ENCODE measurements around the gene HDDC3. TPM values are rescaled to one million over a fixed set of nuclear protein-coding genes. Genes with fewer than 3 reads are reported as not detected.
A peak's percentile ranks its signal among the peaks of the same experiment; 100 is the strongest.

HDDC3 gene
- total RNA-seq, 3 donors from 2014 or later (not counting 1 experiment from before 2014, with no cell fraction given) = 11.2 to 14.5 (median 12.1) TPM

DNA sequence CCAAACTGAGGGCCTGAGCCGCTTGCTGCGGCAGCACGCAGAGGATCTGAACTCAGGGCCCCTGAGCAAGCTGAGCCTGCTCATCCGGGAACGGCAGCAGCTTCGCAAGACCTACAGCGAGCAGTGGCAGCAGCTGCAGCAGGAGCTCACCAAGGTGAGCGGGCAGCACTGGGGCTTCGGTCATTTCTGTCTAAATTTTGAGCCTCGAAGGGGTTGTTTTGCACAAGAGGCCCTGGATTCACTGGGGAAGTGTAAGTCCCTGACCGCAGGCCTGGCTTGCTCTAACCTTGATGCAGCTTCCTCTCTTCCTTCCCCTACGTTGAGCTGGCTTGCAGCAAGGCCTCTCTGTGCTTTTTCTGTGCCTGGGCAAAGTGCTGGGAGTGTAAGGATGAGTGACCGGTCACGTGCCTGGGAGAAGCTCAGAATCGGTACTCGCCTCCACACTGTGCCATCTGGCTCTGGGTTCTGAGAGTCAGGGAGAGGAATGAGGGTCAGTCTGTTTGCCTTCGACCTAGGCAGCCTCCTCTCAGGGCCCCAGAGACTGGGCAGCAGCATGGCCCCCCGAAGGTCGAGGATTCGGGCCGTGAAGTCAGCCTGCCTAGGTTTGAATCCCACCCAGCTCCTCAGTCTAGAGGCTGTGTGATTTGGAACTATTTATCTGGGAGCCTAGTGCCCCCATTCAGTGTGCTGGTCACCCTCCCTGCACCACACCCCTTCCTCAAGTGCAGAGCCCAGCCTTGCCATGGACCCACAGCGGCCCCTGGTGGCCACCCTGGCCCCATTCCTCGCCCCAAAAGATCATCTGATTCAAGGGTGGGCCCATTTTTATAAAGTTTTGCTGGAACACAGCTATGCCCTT is 46.7 kb downstream of the HDDC3 start:
- H3K36me3 ChIP-seq (ENCODE audit: control insufficient read depth, insufficient read depth, low read length) = peaks cover 40% of the 10 kb centered on the region
- no peaks in the 10 kb centered on the region for H3K9me3 Mint-ChIP-seq

DNA sequence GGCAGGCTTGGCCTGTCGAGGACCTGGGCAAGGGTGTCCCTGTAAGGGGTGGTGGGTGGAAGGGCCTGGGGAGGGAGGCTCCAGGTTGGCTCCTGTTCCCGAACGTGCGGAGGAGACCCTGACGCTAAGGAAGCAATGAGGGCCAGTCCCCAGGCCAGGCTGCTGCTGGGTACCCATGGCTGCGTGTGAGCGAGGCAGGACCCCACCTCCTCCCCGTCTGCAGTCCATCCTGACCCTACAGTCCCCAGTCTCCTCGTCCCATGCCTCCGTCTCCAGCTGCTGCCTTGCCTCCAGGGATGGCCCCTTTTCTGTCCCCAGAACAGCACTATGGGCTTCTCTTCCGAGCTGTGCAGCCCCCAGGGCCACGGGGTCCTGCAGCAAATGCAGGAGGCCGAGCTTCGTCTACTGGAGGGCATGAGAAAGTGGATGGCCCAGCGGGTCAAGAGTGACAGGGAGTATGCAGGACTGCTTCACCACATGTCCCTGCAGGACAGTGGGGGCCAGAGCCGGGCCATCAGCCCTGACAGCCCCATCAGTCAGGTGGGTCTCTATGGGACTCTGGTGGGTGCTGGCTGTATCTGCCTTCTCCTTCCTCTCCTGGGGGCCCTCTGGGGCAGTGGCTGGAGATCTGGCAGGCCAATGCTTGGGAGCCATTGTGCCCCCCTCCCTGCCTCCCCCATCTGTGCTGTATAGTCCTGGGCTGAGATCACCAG is 47.5 kb downstream of the HDDC3 start:
- intact Hi-C loops (cut with micrococcal nuclease) = loop anchor here (1.0 to 5.0 kb wide), 3 partner anchors 68 to 565 kb away; no protein-coding TSS in a partner anchor
- TF ChIP-seq, protein P1, sequence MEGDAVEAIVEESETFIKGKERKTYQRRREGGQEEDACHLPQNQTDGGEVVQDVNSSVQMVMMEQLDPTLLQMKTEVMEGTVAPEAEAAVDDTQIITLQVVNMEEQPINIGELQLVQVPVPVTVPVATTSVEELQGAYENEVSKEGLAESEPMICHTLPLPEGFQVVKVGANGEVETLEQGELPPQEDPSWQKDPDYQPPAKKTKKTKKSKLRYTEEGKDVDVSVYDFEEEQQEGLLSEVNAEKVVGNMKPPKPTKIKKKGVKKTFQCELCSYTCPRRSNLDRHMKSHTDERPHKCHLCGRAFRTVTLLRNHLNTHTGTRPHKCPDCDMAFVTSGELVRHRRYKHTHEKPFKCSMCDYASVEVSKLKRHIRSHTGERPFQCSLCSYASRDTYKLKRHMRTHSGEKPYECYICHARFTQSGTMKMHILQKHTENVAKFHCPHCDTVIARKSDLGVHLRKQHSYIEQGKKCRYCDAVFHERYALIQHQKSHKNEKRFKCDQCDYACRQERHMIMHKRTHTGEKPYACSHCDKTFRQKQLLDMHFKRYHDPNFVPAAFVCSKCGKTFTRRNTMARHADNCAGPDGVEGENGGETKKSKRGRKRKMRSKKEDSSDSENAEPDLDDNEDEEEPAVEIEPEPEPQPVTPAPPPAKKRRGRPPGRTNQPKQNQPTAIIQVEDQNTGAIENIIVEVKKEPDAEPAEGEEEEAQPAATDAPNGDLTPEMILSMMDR (IDR thresholded peaks at IDR 0.05) = no peak
- Mint-ChIP-seq H3K27me3 (ENCODE audit: low read depth in 2 of 2) (no peaks in the 10 kb centered on the region), H3K36me3 (no peaks in the 10 kb centered on the region), H3K4me3 (peak overlapping the region; percentile 90), H3K4me1 (peaks cover 17 to 40% of the 10 kb centered on the region in 2 donors), H3K9me3 (no peaks in the 10 kb centered on the region), H3K27ac (peak overlapping the region; percentile 85 to 86)
- WGBS (ENCODE audit: insufficient coverage) = 26% methylated on average over 16 of the region's 16 CpGs
- Histone ChIP-seq H3K27ac (ENCODE audit: low read length) (peak overlapping the region; percentile 61), H3K4me1 (ENCODE audit: control insufficient read depth, insufficient read depth, low read length) (peaks cover 58% of the 10 kb centered on the region), H3K4me3 (ENCODE audit: low read length) (peak overlapping the region; percentile 52), H3K36me3 (ENCODE audit: control insufficient read depth, insufficient read depth, low read length) (peaks cover 42% of the 10 kb centered on the region), H3K9me3 (ENCODE audit: control insufficient read depth, insufficient read depth, low read length) (no peaks in the 10 kb centered on the region), H3K27me3 (ENCODE audit: control insufficient read depth, insufficient read depth, low read length) (no peaks in the 10 kb centered on the region)
- ATAC-seq (peak; percentile 5 to 14 (median 7)), DNase-seq (peak in 1 of 2 donors; percentile 29)

More for the DNA sequence above, 46.7 kb downstream of the HDDC3 start:
- peak; percentile 65 to 76 (median 65) for ATAC-seq
- Mint-ChIP-seq H3K36me3 (no peaks in the 10 kb centered on the region), H3K4me3 (peak overlapping the region; percentile 90), H3K27ac (peak overlapping the region; percentile 85 to 86), H3K27me3 (ENCODE audit: low read depth in 2 of 2) (no peaks in the 10 kb centered on the region), H3K4me1 (peaks cover 17 to 40% of the 10 kb centered on the region in 2 donors)
- WGBS (ENCODE audit: insufficient coverage) = 20% methylated on average over 23 of the region's 23 CpGs
- peak overlapping the region; percentile 61 for H3K27ac ChIP-seq (ENCODE audit: low read length)
- peak overlapping the region; percentile 52 for H3K4me3 ChIP-seq (ENCODE audit: low read length)
- TF ChIP-seq, protein P1 (IDR thresholded peaks at IDR 0.05) = peak; percentile 99
- intact Hi-C loops (cut with micrococcal nuclease) = loop anchor here (1.0 to 5.0 kb wide), 4 partner anchors 68 to 565 kb away; partner anchors contain the start of gene BLM
- peak; percentile 80 to 85 for DNase-seq
- H3K9me3 ChIP-seq (ENCODE audit: control insufficient read depth, insufficient read depth, low read length) = no peaks in the 10 kb centered on the region
- no peaks in the 10 kb centered on the region for H3K27me3 ChIP-seq (ENCODE audit: control insufficient read depth, insufficient read depth, low read length)
- peaks cover 63% of the 10 kb centered on the region for H3K4me1 ChIP-seq (ENCODE audit: control insufficient read depth, insufficient read depth, low read length)

DNA sequence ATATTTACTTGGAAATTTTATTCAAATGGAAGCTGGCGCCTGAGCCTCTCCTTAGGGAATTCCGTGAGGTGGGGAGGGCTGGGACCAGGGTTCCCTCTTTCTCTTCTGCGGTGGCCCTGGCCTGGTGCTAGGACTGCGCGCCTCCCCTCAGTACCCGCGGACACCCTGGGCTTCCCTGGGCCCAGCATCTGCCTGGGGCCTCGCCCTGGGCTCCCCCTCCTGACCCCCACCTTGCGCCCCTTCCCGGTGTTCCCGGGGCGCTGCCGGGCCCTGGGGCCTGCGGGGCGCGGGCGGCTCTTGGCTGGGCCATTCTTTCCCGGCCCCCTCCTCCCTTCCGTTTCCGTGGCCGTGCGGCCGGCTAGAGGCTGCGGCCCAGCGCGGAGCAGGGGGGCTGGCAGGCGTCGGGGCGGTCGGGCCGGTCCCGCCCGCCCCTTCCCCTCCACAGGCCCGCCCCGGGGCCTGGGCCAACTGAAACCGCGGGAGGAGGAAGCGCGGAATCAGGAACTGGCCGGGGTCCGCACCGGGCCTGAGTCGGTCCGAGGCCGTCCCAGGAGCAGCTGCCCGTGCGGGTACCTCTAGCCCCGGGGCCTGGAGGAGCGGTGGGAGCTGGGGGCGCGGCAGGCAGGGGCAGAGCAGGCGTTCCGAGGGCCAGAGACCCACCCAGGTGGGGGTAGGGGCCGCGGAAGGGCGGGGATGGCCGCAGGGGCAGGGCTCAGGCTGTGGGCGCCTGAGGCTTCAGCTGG is 48.2 kb downstream of the HDDC3 start, which contains the start of gene FES:
FES (plus strand) TSS at position 529 of the 743 bp plus-strand sequence. CDS start 542 bp downstream, outside the sequence.
- peak; percentile 32 to 55 (median 33) for ATAC-seq
- intact Hi-C loops (cut with micrococcal nuclease) = no loop called here
- peaks cover 17 to 34% of the 10 kb centered on the region in 2 donors for H3K4me1 Mint-ChIP-seq
- WGBS (ENCODE audit: insufficient coverage) = 7% methylated on average over 58 of the region's 58 CpGs
- TF ChIP-seq, protein P1 (IDR thresholded peaks at IDR 0.05) = no peak
- H3K4me1 ChIP-seq (ENCODE audit: control insufficient read depth, insufficient read depth, low read length) = peaks cover 51% of the 10 kb centered on the region
- peak within 1 kb of the TSS; percentile 90 for H3K4me3 Mint-ChIP-seq
- H3K36me3 ChIP-seq (ENCODE audit: control insufficient read depth, insufficient read depth, low read length) = peaks cover 45% of the 10 kb centered on the region
- no peaks in the 10 kb centered on the region for H3K9me3 ChIP-seq (ENCODE audit: control insufficient read depth, insufficient read depth, low read length)
- H3K9me3 Mint-ChIP-seq = no peaks in the 10 kb centered on the region
- peak within 1 kb of the TSS; percentile 85 to 86 for H3K27ac Mint-ChIP-seq
- DNase-seq = no peak
- peak within 1 kb of the TSS; percentile 52 for H3K4me3 ChIP-seq (ENCODE audit: low read length)
- no peaks in the 10 kb centered on the region for H3K36me3 Mint-ChIP-seq
- H3K27ac ChIP-seq (ENCODE audit: low read length) = peak within 1 kb of the TSS; percentile 61
- no peaks in the 10 kb centered on the region for H3K27me3 ChIP-seq (ENCODE audit: control insufficient read depth, insufficient read depth, low read length)
- H3K27me3 Mint-ChIP-seq (ENCODE audit: low read depth in 2 of 2) = no peaks in the 10 kb centered on the region

All from natural killer cell (primary cell).